ENCODE results near the gene NTSR2. TPM values are rescaled to one million over a fixed set of nuclear protein-coding genes. Genes with fewer than 3 reads are reported as not detected.

NTSR2 gene
- total RNA-seq, 1 experiment from 2014 or later, result not detected

GRCh38 chr2:11629851-11630250, 40.1 kb downstream of the NTSR2 start:
- BruUV-seq (replicated peaks), result no TSS peak
- intact Hi-C loops (cut with micrococcal nuclease; ENCODE audit: unreplicated experiment), result no loop called here
- H3K27me3 Mint-ChIP-seq (ENCODE audit: unreplicated experiment), result peaks cover 48% of the 10 kb centered on the region
- CTCF ChIA-PET, result no interaction called here
- H3K36me3 Mint-ChIP-seq (ENCODE audit: insufficient read depth, unreplicated experiment), result no peaks in the 10 kb centered on the region
- no peak for DNase-seq
- no peaks in the 10 kb centered on the region for H3K4me1 Mint-ChIP-seq (ENCODE audit: low read depth, unreplicated experiment)
- no peak overlapping the region for H3K27ac Mint-ChIP-seq (ENCODE audit: unreplicated experiment)
- no peak overlapping the region for H3K4me3 Mint-ChIP-seq (ENCODE audit: low read depth, unreplicated experiment)
- TF ChIP-seq CTCF (IDR thresholded peaks at IDR 0.05; ENCODE audit: unreplicated experiment), result no peak
- no peaks in the 10 kb centered on the region for H3K9me3 Mint-ChIP-seq (ENCODE audit: low read depth, unreplicated experiment)

GRCh38 chr2:11629215-11629614, 40.8 kb downstream of the NTSR2 start:
- no peaks in the 10 kb centered on the region for H3K36me3 Mint-ChIP-seq (ENCODE audit: insufficient read depth, unreplicated experiment)
- CTCF ChIA-PET, result no interaction called here
- no peaks in the 10 kb centered on the region for H3K9me3 Mint-ChIP-seq (ENCODE audit: low read depth, unreplicated experiment)
- no peak overlapping the region for H3K4me3 Mint-ChIP-seq (ENCODE audit: low read depth, unreplicated experiment)
- no TSS peak for BruUV-seq (replicated peaks)
- no peaks in the 10 kb centered on the region for H3K4me1 Mint-ChIP-seq (ENCODE audit: low read depth, unreplicated experiment)
- H3K27ac Mint-ChIP-seq (ENCODE audit: unreplicated experiment), result no peak overlapping the region
- peaks cover 46% of the 10 kb centered on the region for H3K27me3 Mint-ChIP-seq (ENCODE audit: unreplicated experiment)
- no peak for DNase-seq
- no peak for TF ChIP-seq CTCF (IDR thresholded peaks at IDR 0.05; ENCODE audit: unreplicated experiment)
- intact Hi-C loops (cut with micrococcal nuclease; ENCODE audit: unreplicated experiment), result no loop called here

GRCh38 chr2:11628675-11629074, 41.3 kb downstream of the NTSR2 start:
- CTCF ChIA-PET, result interaction anchor here (0.7 kb wide), 1 partner anchor 34 kb away, joined by 3 read pairs; no protein-coding TSS in a partner anchor
- TF ChIP-seq CTCF (IDR thresholded peaks at IDR 0.05; ENCODE audit: unreplicated experiment), result no peak
- peaks cover 46% of the 10 kb centered on the region for H3K27me3 Mint-ChIP-seq (ENCODE audit: unreplicated experiment)
- no peak overlapping the region for H3K27ac Mint-ChIP-seq (ENCODE audit: unreplicated experiment)
- intact Hi-C loops (cut with micrococcal nuclease; ENCODE audit: unreplicated experiment), result no loop called here
- BruUV-seq (replicated peaks), result no TSS peak
- H3K9me3 Mint-ChIP-seq (ENCODE audit: low read depth, unreplicated experiment), result no peaks in the 10 kb centered on the region
- no peak overlapping the region for H3K4me3 Mint-ChIP-seq (ENCODE audit: low read depth, unreplicated experiment)
- H3K4me1 Mint-ChIP-seq (ENCODE audit: low read depth, unreplicated experiment), result no peaks in the 10 kb centered on the region
- DNase-seq, result no peak
- H3K36me3 Mint-ChIP-seq (ENCODE audit: insufficient read depth, unreplicated experiment), result no peaks in the 10 kb centered on the region

GRCh38 chr2:11625671-11626070, 44.3 kb downstream of the NTSR2 start:
- H3K4me3 Mint-ChIP-seq (ENCODE audit: low read depth, unreplicated experiment), result no peak overlapping the region
- no peak overlapping the region for H3K27ac Mint-ChIP-seq (ENCODE audit: unreplicated experiment)
- BruUV-seq (replicated peaks), result no TSS peak
- DNase-seq, result no peak
- intact Hi-C loops (cut with micrococcal nuclease; ENCODE audit: unreplicated experiment), result no loop called here
- CTCF ChIA-PET, result no interaction called here
- peaks cover 61% of the 10 kb centered on the region for H3K27me3 Mint-ChIP-seq (ENCODE audit: unreplicated experiment)
- no peaks in the 10 kb centered on the region for H3K4me1 Mint-ChIP-seq (ENCODE audit: low read depth, unreplicated experiment)
- no peaks in the 10 kb centered on the region for H3K36me3 Mint-ChIP-seq (ENCODE audit: insufficient read depth, unreplicated experiment)
- no peak for TF ChIP-seq CTCF (IDR thresholded peaks at IDR 0.05; ENCODE audit: unreplicated experiment)
- H3K9me3 Mint-ChIP-seq (ENCODE audit: low read depth, unreplicated experiment), result no peaks in the 10 kb centered on the region
